B cell (primary cell): ENCODE measurements around the gene KTN1.

Experiments used
- CTCF ChIP-seq: fragments of 200-600 bp; IDR thresholded peaks from one replicate; pipeline ENCODE4 v1.8.0; 2022; ENCODE audit warnings: antibody characterized with exemption, mild to moderate bottlenecking
- EZH2 ChIP-seq: IDR thresholded peaks from 2 replicates; pipeline ENCODE4 v1.6.1; 2012; ENCODE audit warnings: borderline replicate concordance, low read depth, mild to moderate bottlenecking, moderate library complexity, low read length; ENCODE audit not compliant: insufficient read depth, poor library complexity, severe bottlenecking

- TF ChIP-seq EZH2: no peak
- TF ChIP-seq CTCF: no peak
Measured at GRCh38 chr14:55662752-55663151, 82.7 kb downstream of the KTN1 start.
